ENCODE data around the gene MVB12B.

MVB12B gene

GRCh38 chr9:126411225-126411947 is 84.8 kb downstream of the MVB12B start:
- no peak overlapping the region for H3K4me3 ChIP-seq (ENCODE audit: control insufficient read depth, low read depth, low read length)
- TF ChIP-seq, protein P1, sequence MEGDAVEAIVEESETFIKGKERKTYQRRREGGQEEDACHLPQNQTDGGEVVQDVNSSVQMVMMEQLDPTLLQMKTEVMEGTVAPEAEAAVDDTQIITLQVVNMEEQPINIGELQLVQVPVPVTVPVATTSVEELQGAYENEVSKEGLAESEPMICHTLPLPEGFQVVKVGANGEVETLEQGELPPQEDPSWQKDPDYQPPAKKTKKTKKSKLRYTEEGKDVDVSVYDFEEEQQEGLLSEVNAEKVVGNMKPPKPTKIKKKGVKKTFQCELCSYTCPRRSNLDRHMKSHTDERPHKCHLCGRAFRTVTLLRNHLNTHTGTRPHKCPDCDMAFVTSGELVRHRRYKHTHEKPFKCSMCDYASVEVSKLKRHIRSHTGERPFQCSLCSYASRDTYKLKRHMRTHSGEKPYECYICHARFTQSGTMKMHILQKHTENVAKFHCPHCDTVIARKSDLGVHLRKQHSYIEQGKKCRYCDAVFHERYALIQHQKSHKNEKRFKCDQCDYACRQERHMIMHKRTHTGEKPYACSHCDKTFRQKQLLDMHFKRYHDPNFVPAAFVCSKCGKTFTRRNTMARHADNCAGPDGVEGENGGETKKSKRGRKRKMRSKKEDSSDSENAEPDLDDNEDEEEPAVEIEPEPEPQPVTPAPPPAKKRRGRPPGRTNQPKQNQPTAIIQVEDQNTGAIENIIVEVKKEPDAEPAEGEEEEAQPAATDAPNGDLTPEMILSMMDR (conservative IDR thresholded peaks at IDR 0.05; ENCODE audit: control insufficient read depth, insufficient read depth, low read depth, low read length): no peak
- no peak for DNase-seq (ENCODE audit: low read depth)

DNA sequence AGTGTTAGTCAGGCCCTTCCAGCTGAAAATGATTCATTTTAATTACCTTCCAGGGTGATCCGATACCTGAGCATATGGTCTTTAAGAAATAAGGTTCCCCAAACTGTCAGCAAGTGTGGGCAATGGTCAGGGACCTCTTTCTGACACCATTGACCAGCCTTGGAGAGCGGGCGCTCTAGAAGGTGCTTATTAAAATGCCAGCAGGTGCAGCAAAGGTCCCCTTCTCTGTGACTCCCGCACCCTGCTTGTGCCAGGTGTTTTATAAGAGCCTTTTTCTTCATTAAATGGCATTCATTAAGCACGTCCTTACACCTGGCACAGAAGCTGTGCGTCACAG is 85.3 kb downstream of the MVB12B start:
- TF ChIP-seq, protein P1 (conservative IDR thresholded peaks at IDR 0.05; ENCODE audit: control insufficient read depth, insufficient read depth, low read depth, low read length): no peak
- DNase-seq (ENCODE audit: low read depth): no peak
- H3K4me3 ChIP-seq (ENCODE audit: control insufficient read depth, low read depth, low read length): no peak overlapping the region

GRCh38 chr9:126412905-126413304 is 86.3 kb downstream of the MVB12B start:
- H3K4me3 ChIP-seq (ENCODE audit: control insufficient read depth, low read depth, low read length): no peak overlapping the region
- DNase-seq (ENCODE audit: low read depth): no peak
- TF ChIP-seq, protein P1 (conservative IDR thresholded peaks at IDR 0.05; ENCODE audit: control insufficient read depth, insufficient read depth, low read depth, low read length): no peak

DNA sequence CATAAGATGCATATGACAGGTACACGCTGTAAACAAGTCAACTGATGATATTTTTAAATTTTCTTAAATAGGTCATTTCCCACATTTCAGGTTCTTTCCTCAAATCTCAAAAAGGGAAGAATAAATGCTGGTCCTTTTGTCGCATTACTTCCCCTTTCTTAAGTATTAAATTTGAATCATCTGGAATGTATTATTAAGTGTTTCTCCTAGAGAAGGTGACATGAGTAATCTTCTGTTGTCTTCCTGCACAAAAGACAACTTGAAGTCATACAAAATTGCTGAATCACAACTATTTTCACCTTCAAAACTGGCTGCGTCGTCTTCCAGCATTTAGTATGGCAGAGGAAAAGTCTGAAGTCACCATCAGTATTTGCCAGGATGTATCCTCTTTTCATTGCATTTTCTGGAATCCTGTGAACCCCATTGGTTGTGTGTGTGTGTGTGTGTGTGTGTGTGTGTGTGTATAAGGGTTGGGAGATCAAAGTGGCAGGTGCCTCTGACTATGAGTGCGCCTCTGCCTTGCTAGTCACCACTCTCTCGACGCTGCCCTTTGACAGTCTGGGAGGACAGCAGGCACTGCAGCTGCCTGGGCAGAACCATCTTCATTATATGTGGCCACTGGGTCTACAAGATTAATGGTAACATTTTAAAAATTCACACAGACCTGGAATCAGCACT is 86.9 kb downstream of the MVB12B start:
- TF ChIP-seq, protein P1 (conservative IDR thresholded peaks at IDR 0.05; ENCODE audit: control insufficient read depth, insufficient read depth, low read depth, low read length): no peak
- DNase-seq (ENCODE audit: low read depth): no peak

DNA sequence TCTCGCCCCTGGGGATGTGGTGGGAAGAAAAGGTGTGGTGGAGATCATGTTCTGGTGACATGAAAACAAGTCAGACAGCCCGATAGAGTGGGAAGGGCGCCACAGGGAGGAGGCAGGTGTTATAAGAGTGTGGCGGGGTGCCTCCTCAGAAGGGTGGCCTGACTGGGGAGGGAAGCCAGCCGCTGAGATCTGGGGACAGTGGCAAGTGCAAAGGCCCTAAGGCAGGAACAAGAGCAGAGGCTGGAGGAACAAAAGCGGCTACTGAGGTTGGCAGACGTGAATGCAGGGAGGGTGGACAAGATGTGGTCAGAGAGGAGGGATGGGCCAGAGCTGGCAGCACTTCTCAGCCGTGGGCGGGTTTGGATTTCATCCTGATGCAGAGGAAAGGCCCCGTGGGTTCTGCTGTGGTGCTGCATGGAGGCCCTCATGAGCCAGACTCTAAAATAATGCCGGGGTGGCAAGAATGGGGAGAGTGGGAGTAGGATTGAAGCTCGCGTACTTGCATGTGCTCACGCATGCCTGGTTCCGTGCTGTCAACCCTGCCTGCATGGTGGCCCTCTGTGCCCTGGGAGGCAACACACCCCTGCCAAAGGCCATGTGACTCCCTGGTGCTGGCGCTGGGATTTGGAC is 89.2 kb downstream of the MVB12B start:
- TF ChIP-seq, protein P1 (conservative IDR thresholded peaks at IDR 0.05; ENCODE audit: control insufficient read depth, insufficient read depth, low read depth, low read length): no peak
- no peak for DNase-seq (ENCODE audit: low read depth)
- no peak overlapping the region for H3K4me3 ChIP-seq (ENCODE audit: control insufficient read depth, low read depth, low read length)

More for the DNA sequence above, 86.9 kb downstream of the MVB12B start:
- H3K4me3 ChIP-seq (ENCODE audit: control insufficient read depth, low read depth, low read length): no peak overlapping the region

- no peak overlapping the region for H3K4me3 ChIP-seq (ENCODE audit: control insufficient read depth, low read depth, low read length)
- no peak for DNase-seq (ENCODE audit: low read depth)
- TF ChIP-seq, protein P1 (conservative IDR thresholded peaks at IDR 0.05; ENCODE audit: control insufficient read depth, insufficient read depth, low read depth, low read length): no peak
Observed at GRCh38 chr9:126417043-126417442, 90.4 kb downstream of the MVB12B start.

Measured in fibroblast of mammary gland (primary cell).